Ovary (tissue), 9 donors: ENCODE measurements around the gene ZNF579. TPM values are rescaled to one million over a fixed set of nuclear protein-coding genes. Genes with fewer than 3 reads are reported as not detected.

ENCODE experiments used
- DNase-seq, 5 donors: peaks; one replicate each; pipeline ENCODE4 v3.0.0-alpha.2; 2019 to 2020
- H3K27ac ChIP-seq, 2 donors: fragments of 200-600 bp; one replicate each; pipeline versions ENCODE4 v1.5.1 to v1.8.0; 2019 to 2022
- H3K27me3 ChIP-seq: fragments of 200-600 bp; one replicate; pipeline ENCODE4 v1.8.0; 2022
- H3K36me3 ChIP-seq: fragments of 200-600 bp; sonication (generic); one replicate; pipeline ENCODE4 v1.5.1; 2019
- H3K4me1 ChIP-seq: one replicate; pipeline ENCODE4 v1.8.1; 2013; ENCODE audit warnings: mild to moderate bottlenecking, moderate library complexity; ENCODE audit not compliant: insufficient read depth
- H3K4me3 ChIP-seq: fragments of 200-600 bp; sonication (generic); one replicate; pipeline ENCODE4 v1.5.1; 2017
- H3K9me3 ChIP-seq, 2 donors: fragments of 200-600 bp in 1 of 2; sonication (generic) in 1 of 2; one replicate each; pipeline versions ENCODE4 v1.5.1 to v1.8.1; 2013 to 2019; ENCODE audit warnings: mild to moderate bottlenecking in 1 of 2, moderate library complexity in 1 of 2
- EP300 ChIP-seq: sonication (generic); formaldehyde crosslinking; IDR thresholded peaks from one replicate; pipeline ENCODE4 v1.6.1; 2017; ENCODE audit warnings: antibody characterized with exemption
- POLR2A ChIP-seq: fragments of 450-650 bp; IDR thresholded peaks from one replicate; pipeline ENCODE4 v1.6.1; 2017; ENCODE audit warnings: antibody characterized with exemption, mild to moderate bottlenecking, moderate library complexity
- WGBS, 3 donors: extraction: QIAGEN DNeasy Blood & Tissue Kit in 1 of 3; methylation state at CpG; one replicate each; pipeline versions ENCODE4 v1.1.5 to v1.1.7; 2013 to 2017; 5-methylcytosine and 5-hydroxymethylcytosine counted together
- intact Hi-C, 4 donors: fragments of 100-400 bp; cut with DNase I; formaldehyde crosslinking; loops; one replicate each; pipeline versions ENCODE4 v1.11.0 to v1.15.1; 2022 to 2023
- polyA plus RNA-seq, 2 donors: library from polyadenylated mRNA; stranded (reverse); fragments of 200-250 nt in 1 of 2; fragments of 350-450 nt in 1 of 2; fragmentation: Illumina TruSeq in 1 of 2; extraction: RNeasy Lipid Tissue Mini Kit (QIAGEN cat#74804) in 1 of 2; gene quantifications; one replicate each; pipeline ENCODE4 v1.2.3, GENCODE V29; 2013 to 2014
- total RNA-seq, 7 donors: library from RNA; depleted of rRNA in 2 of 7; stranded (reverse); fragments of >200 nt in 2 of 7; fragmentation: NEBNext Ultra II Directional in 3 of 7; extraction: Animal tissue kit (Norgen Biotek cat#: 25700) in 3 of 7; gene quantifications; one replicate each; pipeline versions ENCODE4 v1.1.0 to v1.2.4, GENCODE V29; 2016 to 2023
- TF ChIP-seq, protein P1 (sequence below), 3 donors: fragments of 450-650 bp in 2 of 3; fragments of 200-600 bp in 1 of 3; IDR thresholded peaks; one replicate each; pipeline versions ENCODE4 v1.5.1 to v1.8.0; 2016 to 2022; ENCODE audit warnings: antibody characterized with exemption in 3 of 3, mild to moderate bottlenecking in 1 of 3
- donor health status: DM: no; HTN: no; CAD: no; lungs with moderate emphysema.
- donor health status: DM: no; HTN: no; CAD: no.
- donor health status: Bipolar disorder and iron deficiency.
- donor health status: DM: yes; HTN: yes; CAD: no.
- donor health status: DM: no; HTN: no; CAD: no.
- donor health status: DM: yes; HTN: yes; CAD: no.

The ZNF579 gene
- total and polyA plus RNA-seq, 9 donors: 2.7 to 24.4 (median 15.6) TPM

DNA sequence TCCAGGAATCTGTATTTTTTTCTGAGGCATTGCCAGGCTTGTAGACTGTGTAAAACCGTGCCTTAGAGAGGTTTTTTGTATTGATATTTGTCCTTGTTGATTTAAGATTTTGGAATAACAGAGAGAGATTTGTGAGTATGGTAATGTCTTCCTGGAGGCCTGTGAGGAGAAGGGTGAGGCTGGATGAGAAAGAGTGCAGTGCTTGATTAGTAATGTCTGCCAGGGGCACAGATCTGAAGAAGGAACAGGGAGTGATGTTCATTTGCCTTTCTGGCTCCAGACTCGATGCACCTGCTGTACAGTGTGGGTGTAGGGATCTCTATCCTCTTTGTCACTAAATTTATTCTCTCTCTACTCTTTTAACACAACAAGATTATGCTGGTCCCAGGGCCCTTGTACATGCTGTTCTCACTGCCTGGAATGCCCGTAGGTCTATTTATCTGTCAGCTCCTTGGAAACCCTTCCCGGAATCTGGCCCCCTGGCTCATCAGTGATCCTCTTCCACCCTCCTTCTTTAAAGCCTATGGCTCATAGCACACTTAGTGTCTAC, 14.4 kb upstream of the ZNF579 start:
- no peak for DNase-seq
- Histone ChIP-seq H3K27ac (no peak overlapping the region), H3K4me1 (no peaks in the 10 kb centered on the region), H3K36me3 (no peaks in the 10 kb centered on the region), H3K27me3 (no peaks in the 10 kb centered on the region), H3K4me3 (no peak overlapping the region), H3K9me3 (no peaks in the 10 kb centered on the region)
- 82 to 85% (median 84%) methylated on average over 4 of the region's 4 CpGs for WGBS, 3 donors
- intact Hi-C loops: no loop called here
- TF ChIP-seq EP300: no peak
- no peak for TF ChIP-seq POLR2A
- TF ChIP-seq, protein P1, sequence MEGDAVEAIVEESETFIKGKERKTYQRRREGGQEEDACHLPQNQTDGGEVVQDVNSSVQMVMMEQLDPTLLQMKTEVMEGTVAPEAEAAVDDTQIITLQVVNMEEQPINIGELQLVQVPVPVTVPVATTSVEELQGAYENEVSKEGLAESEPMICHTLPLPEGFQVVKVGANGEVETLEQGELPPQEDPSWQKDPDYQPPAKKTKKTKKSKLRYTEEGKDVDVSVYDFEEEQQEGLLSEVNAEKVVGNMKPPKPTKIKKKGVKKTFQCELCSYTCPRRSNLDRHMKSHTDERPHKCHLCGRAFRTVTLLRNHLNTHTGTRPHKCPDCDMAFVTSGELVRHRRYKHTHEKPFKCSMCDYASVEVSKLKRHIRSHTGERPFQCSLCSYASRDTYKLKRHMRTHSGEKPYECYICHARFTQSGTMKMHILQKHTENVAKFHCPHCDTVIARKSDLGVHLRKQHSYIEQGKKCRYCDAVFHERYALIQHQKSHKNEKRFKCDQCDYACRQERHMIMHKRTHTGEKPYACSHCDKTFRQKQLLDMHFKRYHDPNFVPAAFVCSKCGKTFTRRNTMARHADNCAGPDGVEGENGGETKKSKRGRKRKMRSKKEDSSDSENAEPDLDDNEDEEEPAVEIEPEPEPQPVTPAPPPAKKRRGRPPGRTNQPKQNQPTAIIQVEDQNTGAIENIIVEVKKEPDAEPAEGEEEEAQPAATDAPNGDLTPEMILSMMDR (IDR thresholded peaks at IDR 0.05): no peak

DNA sequence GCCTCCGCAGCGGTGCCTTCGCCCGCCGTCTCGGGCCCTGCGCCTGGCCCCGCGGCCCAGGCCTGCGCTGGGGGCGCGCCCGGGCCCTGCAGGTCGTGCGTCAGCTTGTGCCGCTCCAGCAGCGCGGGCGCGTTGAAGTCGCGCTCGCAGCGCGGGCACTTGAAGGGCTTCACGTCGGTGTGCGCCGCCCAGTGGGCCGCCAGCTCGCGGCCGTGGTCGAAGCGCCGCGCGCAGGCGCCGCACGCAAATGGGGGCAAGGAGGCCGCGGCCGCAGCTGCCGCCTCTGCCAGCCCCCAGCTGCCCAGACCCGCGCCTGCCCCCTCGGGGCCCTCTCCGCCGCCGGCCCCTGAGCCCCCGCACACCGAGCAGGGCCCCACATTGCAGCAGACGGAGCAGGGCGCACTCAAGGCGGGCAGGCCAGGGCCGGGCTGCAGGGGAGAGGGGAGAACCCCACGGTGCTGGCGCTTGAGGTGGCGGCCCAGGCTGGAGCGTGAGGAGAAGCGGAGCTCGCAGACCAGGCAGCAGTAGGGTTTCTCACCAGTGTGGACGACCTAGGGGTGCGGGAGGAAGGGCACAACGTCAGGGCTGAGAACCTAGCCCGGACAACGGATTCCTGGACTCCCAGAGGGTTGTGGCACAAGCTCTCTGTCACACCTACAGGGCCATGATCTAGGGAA, 12.6 kb upstream of the ZNF579 start:
- H3K27me3 ChIP-seq: no peaks in the 10 kb centered on the region
- intact Hi-C loops: no loop called here

DNA sequence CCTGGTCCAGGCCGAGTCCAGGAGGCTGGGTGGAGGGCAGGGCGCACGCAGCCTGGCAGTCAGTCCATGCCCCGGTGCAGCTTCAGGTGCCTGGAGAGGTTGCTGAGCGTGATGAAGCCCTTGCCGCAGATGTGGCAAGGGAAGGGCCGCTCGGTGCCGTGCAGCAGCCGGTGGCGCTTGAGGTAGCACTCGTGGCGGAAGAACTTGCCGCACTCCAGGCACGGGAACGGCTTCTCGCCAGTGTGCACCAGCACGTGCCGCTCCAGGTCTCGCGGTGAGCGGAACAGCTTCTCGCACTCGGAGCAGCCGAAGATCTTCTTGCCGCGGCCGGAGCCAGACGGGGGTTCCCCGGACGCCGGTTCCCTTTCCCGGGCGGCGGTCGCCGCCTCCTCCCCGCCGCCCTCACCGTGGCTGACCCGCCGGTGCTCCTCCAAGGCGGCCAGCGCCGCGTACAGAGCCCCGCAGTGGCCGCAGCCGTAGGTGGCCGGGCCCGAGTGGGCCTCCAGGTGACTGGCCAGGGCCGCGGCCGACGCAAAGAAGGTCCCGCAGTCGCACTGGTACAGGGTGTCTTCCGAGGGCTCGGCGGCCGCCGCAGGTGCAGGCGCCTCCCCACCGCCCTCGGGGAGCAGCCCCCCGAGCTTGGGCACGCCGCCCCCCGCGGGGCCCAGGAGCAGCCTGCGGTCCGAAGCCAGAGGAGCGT, 11.9 kb upstream of the ZNF579 start:
- 86 to 88% (median 88%) methylated on average over 44 to 73 of the region's 73 CpGs for WGBS, 3 donors
- intact Hi-C loops: no loop called here

More for the DNA sequence above, 12.6 kb upstream of the ZNF579 start:
- no peak for DNase-seq
- H3K27ac ChIP-seq: no peak overlapping the region
- TF ChIP-seq POLR2A (no peak), EP300 (no peak)
- TF ChIP-seq, protein P1 (IDR thresholded peaks at IDR 0.05): no peak
- H3K36me3 ChIP-seq: no peaks in the 10 kb centered on the region
- no peaks in the 10 kb centered on the region for H3K4me1 ChIP-seq
- no peaks in the 10 kb centered on the region for H3K9me3 ChIP-seq
- WGBS, 3 donors: 75 to 79% (median 79%) methylated on average over 57 to 68 of the region's 68 CpGs
- no peak overlapping the region for H3K4me3 ChIP-seq

DNA sequence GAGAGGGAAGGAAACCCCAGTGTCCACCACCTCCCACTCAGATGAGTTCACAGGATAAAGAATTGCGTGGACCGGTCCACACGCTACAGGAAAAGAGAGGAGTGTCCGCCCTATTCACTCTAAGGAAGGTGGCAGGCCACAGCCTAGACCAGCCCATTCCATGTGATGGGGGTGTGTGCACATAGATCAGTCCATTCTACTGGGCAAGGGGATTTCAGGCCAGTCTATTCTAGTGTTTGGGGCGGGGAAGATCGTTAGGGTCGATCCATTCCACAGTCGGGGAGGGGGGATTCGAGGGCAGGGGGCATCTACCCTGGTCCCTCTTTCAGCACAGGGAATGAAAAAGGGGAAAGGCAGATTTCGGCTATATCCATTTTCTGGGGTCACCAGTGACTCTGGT, 10.9 kb upstream of the ZNF579 start:
- peaks cover 3% of the 10 kb centered on the region for H3K4me1 ChIP-seq
- intact Hi-C loops: no loop called here
- H3K36me3 ChIP-seq: no peaks in the 10 kb centered on the region
- H3K9me3 ChIP-seq: no peaks in the 10 kb centered on the region
- no peak for DNase-seq
- H3K27me3 ChIP-seq: no peaks in the 10 kb centered on the region
- no peak overlapping the region for H3K27ac ChIP-seq
- 76 to 79% (median 78%) methylated on average over 10 of the region's 10 CpGs for WGBS, 3 donors
- TF ChIP-seq, protein P1 (IDR thresholded peaks at IDR 0.05): no peak
- TF ChIP-seq EP300 (no peak), POLR2A (no peak)
- no peak overlapping the region for H3K4me3 ChIP-seq

More for the DNA sequence above, 11.9 kb upstream of the ZNF579 start:
- peak in 1 of 5 donors; percentile 31 for DNase-seq
- TF ChIP-seq, protein P1 (IDR thresholded peaks at IDR 0.05): no peak
- no peak for TF ChIP-seq EP300
- no peak for TF ChIP-seq POLR2A
- no peak overlapping the region for H3K27ac ChIP-seq
- no peaks in the 10 kb centered on the region for H3K36me3 ChIP-seq
- H3K4me3 ChIP-seq: no peak overlapping the region
- H3K9me3 ChIP-seq: no peaks in the 10 kb centered on the region
- no peaks in the 10 kb centered on the region for H3K27me3 ChIP-seq
- no peaks in the 10 kb centered on the region for H3K4me1 ChIP-seq
